Cardiac septum (tissue), 1 donor: ENCODE measurements around the gene USP43. TPM values are rescaled to one million over a fixed set of nuclear protein-coding genes. Genes with fewer than 3 reads are reported as not detected.

Source experiments
- DNase-seq: peaks from one replicate; pipeline ENCODE4 v3.0.0-alpha.2; 2020; ENCODE audit warnings: low spot score
- intact Hi-C: fragments of 100-400 bp; cut with DNase I; formaldehyde crosslinking; loops from one replicate; pipeline ENCODE4 v1.14.0; 2022
- total RNA-seq: library from RNA; stranded (reverse); fragmentation: NEBNext Ultra II Directional; extraction: Animal tissue kit (Norgen Biotek cat#: 25700); gene quantifications from one replicate; pipeline ENCODE4 v1.2.1, GENCODE V29; 2021
- donor health status: DM: no; HTN: no; CAD: no.

The USP43 gene
- total RNA-seq, 1 donor from 2014 or later, result not detected

DNA sequence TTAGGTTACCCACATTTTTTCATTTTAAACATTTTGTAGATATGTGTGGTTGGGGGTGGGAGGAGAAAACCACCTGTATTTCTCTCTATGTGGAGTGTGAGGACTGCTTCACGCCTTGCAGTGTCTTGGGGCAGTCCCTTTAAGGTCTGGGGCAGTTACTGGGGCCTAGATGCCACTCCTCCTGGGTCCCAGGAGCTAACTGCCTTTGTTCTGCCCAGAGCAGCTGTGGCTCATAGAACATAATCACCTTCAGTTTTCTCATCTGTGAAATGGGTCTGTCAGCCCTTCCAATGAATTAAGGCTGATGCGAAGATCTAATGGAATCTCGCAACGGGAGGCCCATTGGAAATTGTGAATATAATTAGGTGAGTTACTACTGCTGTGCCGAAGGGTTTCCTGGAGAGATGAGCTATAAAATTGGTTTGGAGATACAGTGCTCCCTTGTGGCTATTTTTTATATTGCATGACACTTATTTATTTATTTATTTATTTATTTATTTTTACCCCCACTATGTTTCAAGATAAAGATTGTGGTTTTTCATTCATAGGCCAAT is 123.1 kb downstream of the USP43 start:
- DNase-seq, result no peak
- intact Hi-C loops, result loop anchor here (2.0 to 10.0 kb wide), 2 partner anchors 40 to 194 kb away; partner anchors contain the start of genes CFAP52 and STX8

DNA sequence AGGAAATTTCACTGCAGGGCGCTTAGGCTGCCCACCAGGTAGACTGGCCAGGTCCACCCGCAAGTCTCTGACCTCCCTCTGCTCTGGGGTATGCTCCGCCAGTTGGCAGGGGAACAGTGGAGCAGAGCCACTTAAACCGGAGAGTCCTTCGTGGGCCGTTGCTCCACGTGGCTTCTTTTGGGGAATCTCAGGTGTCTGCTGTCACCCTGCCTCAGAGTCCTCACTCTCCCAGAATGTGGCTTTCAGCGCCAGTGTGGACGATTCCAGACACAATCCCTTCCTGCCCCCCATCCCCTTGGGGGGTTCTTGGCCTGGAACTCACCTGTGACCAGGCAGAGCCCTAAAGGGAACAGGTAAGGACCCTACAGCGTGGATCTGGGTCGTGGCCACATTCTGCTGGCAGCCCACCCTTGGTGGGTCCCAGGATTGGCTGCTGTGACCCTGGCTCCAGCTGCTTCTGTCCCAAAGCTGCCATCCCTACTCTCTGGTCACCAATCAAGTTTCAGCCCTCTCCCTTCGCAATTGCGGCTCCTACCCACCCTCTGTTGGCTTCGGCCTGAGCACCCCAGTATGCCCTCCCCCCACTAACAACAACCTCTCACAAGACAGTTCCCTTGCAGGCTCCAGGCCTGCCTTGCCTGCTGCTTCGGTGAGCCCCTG is 123.8 kb downstream of the USP43 start:
- intact Hi-C loops, result loop anchor here (2.0 to 10.0 kb wide), 2 partner anchors 40 to 194 kb away; partner anchors contain the start of genes CFAP52 and STX8
- DNase-seq, result no peak

DNA sequence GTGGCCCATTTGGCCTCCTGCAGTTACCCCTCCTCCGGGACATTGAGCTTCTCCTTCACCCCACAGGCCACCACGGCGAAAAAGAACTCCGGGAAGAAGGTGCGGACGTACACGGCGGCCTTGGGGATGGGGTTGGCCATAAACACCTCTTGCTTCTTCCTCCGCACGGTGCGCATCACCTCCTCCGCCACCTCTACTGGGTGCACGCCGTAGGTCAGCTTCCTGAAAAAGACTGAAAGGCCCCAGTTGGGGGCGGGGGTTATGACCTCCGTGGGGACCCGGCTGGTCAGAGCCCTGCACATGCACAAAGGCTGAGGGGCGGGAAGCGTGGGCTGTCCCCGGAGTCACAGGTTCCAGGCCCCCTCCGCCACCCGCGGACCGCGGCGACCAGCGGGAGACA is 126.1 kb downstream of the USP43 start:
- no peak for DNase-seq
- intact Hi-C loops, result no loop called here

DNA sequence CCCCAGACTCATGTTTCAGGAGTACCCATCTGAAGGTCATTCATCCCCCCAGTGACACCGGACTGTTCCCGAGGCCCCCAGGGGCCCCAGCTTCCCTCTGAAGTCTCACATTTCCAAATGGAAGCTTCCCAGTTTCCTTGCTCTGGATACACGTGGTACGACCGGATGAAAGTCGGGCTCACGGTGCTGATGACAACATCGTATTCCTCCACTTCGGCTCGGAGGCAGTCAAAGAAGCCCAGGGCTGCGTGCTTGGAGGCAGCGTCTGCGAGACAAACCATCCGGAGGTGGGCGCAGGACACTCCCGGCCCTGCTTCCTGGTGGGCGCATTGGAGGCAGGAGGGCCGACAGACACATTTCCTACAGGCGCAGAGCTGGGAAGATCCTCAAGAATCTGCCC is 127.3 kb downstream of the USP43 start:
- intact Hi-C loops, result no loop called here
- DNase-seq, result no peak

DNA sequence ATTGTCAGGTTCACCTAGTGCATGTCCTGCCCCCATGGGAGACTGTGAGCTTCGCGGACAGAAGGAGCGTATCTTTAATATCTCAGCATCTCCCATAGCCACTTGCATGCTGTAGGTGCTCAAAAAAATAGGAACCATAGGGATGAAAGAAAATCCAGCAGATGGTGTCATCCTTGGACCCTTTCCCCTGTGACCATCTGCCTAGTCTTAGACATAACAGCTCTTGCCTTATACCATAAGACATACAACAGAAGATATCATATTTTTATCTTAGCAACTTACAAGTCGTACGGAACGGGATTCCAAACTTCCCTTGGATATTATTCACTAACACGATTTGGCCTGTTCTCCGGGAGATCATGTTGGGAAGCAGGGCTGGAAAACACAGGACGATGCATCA is 131.6 kb downstream of the USP43 start:
- intact Hi-C loops, result no loop called here
- DNase-seq, result no peak

Other genes with a start within 250 kb of the USP43 start
- gene STX8, start 69.7 kb upstream of the USP43 start, total RNA-seq, result 53.0 TPM
- not detected for gene CFAP52, start 68.9 kb upstream of the USP43 start, total RNA-seq
- 0.89 TPM for gene DHRS7C, start 146.1 kb downstream of the USP43 start, total RNA-seq
- not detected for gene GSG1L2, start 176.6 kb downstream of the USP43 start, total RNA-seq
- gene GLP2R, start 180.4 kb downstream of the USP43 start, total RNA-seq, result 0.05 TPM